ENCODE results near the gene THAP3. TPM values are rescaled to one million over a fixed set of nuclear protein-coding genes. Genes with fewer than 3 reads are reported as not detected.

The THAP3 gene
- total and polyA plus RNA-seq, 9 of the 15 experiments (the other 6 are each of a cell fraction or from before 2014, with no cell fraction given), result 1.9 to 31.2 (median 18.2) TPM

GRCh38 chr1:6603915-6604558 is 20.6 kb upstream of the THAP3 start (continued):
- TF ChIP-seq RERE (CRISPR knock-in tag; IDR thresholded peaks at IDR 0.05; ENCODE audit: borderline replicate concordance) (no peak), NFXL1 (CRISPR knock-in tag; IDR thresholded peaks at IDR 0.05) (0 out of 2 replicates have a peak, but pooled peaks have one; percentile 18), ZNF79 (CRISPR knock-in tag; IDR thresholded peaks at IDR 0.05; ENCODE audit: low read depth) (peak; percentile 16; the same call in 1 of the 2 replicates), TBP (optimal IDR thresholded peaks at IDR 0.05; ENCODE audit: low read depth, low read length) (no peak), BRD9 (IDR thresholded peaks at IDR 0.05; ENCODE audit: low read depth, partially characterized antibody) (peak; percentile 76), ARID3B (CRISPR knock-in tag; IDR thresholded peaks at IDR 0.05; ENCODE audit: borderline replicate concordance) (0 out of 2 replicates have a peak, but pooled peaks have one; percentile 20), TEAD1 (CRISPR knock-in tag; IDR thresholded peaks at IDR 0.05) (peak; percentile 79 to 92), ZNF239 (CRISPR knock-in tag; IDR thresholded peaks at IDR 0.05) (peak; percentile 51), LARP7 (IDR thresholded peaks at IDR 0.05) (no peak), EP400 (IDR thresholded peaks at IDR 0.05) (peak; percentile 99), CEBPG (CRISPR knock-in tag; IDR thresholded peaks at IDR 0.05) (0 out of 2 replicates have a peak, but pooled peaks have one; percentile 19), CEBPG (tag; conservative IDR thresholded peaks at IDR 0.05 in 1 of 2, IDR thresholded peaks at IDR 0.05 in 1 of 2) (0 out of 4 replicates have a peak, but pooled peaks have one; percentile 32 to 35), DDX20 (tag; IDR thresholded peaks at IDR 0.05; ENCODE audit: low read depth) (no peak; the same call in 1 of the 2 replicates)
- TF ChIP-seq, protein P1, sequence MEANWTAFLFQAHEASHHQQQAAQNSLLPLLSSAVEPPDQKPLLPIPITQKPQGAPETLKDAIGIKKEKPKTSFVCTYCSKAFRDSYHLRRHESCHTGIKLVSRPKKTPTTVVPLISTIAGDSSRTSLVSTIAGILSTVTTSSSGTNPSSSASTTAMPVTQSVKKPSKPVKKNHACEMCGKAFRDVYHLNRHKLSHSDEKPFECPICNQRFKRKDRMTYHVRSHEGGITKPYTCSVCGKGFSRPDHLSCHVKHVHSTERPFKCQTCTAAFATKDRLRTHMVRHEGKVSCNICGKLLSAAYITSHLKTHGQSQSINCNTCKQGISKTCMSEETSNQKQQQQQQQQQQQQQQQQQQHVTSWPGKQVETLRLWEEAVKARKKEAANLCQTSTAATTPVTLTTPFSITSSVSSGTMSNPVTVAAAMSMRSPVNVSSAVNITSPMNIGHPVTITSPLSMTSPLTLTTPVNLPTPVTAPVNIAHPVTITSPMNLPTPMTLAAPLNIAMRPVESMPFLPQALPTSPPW (CRISPR knock-in tag; IDR thresholded peaks at IDR 0.05), result peak; percentile 64
- TF ChIP-seq, protein P2, sequence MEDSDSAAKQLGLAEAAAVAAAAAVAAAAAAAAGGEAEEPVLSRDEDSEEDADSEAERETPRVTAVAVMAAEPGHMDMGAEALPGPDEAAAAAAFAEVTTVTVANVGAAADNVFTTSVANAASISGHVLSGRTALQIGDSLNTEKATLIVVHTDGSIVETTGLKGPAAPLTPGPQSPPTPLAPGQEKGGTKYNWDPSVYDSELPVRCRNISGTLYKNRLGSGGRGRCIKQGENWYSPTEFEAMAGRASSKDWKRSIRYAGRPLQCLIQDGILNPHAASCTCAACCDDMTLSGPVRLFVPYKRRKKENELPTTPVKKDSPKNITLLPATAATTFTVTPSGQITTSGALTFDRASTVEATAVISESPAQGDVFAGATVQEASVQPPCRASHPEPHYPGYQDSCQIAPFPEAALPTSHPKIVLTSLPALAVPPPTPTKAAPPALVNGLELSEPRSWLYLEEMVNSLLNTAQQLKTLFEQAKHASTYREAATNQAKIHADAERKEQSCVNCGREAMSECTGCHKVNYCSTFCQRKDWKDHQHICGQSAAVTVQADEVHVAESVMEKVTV (CRISPR knock-in tag; IDR thresholded peaks at IDR 0.05), result 0 out of 2 replicates have a peak, but pooled peaks have one; percentile 7

Data from K562 (cell line).